ENCODE data around the gene SCYL1.

GRCh38 chr11:65537296-65537597 lies 12.4 kb downstream of the SCYL1 start:
- TF ChIP-seq CTCF (IDR thresholded peaks at IDR 0.05) (no peak), EZH2 (IDR thresholded peaks at IDR 0.05) (no peak)

Data from neural progenitor cell (in vitro differentiated cells).